VCaP (cell line): ENCODE data around the gene BCKDHB.

ENCODE experiments used
- H3K27ac ChIP-seq: fragments of 450-650 bp; 2 replicates; pipeline ENCODE4 v1.5.1; 2017
- TF ChIP-seq, protein P1 (sequence below): fragments of 450-650 bp; conservative IDR thresholded peaks from 2 replicates; pipeline ENCODE4 v1.5.1; 2017; ENCODE audit warnings: mild to moderate bottlenecking, moderate library complexity

BCKDHB gene

DNA sequence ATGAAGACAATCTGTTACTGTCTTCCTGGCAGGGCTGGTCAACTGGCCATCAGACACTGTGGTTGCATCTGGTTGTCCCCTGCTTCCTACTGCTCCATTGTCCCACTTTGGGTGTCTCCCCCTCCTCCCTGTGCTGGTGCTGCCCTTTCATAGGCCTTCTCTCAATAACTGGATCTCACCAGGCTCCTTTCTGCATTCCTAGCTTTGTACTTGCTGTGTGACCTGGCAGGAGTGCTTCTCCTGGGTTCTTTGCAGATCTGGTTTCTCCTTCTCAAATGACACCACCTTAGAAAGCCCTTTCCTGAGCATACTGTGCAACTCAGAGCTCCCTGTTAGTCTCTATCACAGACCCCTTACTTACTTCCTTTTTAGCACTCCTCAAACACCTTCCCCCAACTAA is 223.0 kb downstream of the BCKDHB start:
- TF ChIP-seq, protein P1, sequence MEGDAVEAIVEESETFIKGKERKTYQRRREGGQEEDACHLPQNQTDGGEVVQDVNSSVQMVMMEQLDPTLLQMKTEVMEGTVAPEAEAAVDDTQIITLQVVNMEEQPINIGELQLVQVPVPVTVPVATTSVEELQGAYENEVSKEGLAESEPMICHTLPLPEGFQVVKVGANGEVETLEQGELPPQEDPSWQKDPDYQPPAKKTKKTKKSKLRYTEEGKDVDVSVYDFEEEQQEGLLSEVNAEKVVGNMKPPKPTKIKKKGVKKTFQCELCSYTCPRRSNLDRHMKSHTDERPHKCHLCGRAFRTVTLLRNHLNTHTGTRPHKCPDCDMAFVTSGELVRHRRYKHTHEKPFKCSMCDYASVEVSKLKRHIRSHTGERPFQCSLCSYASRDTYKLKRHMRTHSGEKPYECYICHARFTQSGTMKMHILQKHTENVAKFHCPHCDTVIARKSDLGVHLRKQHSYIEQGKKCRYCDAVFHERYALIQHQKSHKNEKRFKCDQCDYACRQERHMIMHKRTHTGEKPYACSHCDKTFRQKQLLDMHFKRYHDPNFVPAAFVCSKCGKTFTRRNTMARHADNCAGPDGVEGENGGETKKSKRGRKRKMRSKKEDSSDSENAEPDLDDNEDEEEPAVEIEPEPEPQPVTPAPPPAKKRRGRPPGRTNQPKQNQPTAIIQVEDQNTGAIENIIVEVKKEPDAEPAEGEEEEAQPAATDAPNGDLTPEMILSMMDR: no peak
- H3K27ac ChIP-seq: no peak overlapping the region

DNA sequence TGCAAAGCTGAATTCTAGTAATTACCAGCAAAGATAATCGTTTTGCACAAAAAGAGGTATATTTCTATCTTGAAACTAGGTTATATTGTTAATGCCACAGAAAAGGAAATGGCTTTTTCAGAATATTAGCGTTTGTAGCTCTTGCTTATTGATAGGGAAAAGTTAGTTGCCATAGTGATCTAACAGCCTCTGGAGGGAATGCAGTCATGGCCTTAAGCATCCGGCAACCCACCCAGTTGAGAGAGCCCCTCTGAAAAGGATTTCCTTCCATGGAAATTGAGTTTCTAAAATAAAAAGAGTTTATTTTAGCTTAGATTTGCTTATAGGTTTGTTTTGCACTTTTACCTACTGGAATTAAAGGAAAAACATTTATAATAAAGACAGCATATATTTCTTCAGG is 224.5 kb downstream of the BCKDHB start:
- no peak overlapping the region for H3K27ac ChIP-seq
- TF ChIP-seq, protein P1: no peak

DNA sequence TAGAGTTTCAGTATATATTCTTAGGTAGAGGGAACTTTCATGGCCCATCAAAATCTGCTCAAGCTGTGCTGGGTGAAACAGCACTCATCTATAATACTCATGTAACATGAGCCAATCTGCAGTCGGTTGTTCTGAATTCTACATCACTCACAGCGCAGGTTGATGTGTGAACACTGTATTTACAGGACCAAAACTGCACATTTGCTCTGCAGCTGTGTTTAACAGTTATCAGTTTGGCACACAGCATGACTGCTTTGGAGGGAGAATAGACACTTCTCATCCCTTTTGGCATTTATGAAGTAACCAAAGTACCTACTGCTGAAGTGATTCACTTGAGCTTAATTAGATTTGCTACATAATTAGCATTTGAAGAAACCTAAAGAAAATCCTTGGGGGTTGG is 225.1 kb downstream of the BCKDHB start:
- TF ChIP-seq, protein P1: no peak
- H3K27ac ChIP-seq: no peak overlapping the region

DNA sequence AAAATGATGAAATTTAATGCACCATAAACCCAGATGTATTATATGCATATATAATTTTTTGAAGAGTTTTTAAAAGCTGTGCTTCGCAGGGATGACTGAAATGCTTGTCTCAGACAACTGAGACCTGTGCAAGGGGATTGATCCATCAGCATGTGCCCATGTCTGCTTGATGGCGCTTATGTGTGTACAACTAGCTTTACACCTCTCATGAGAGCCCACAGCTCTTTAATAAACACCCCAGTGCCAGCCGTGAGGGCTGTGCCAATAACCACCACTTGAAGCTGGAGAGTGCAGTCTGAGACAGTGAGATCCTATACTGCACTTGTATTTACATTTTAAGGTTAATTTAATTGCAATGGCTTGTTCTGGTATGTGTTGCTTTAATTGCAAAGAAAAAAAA is 225.5 kb downstream of the BCKDHB start:
- H3K27ac ChIP-seq: no peak overlapping the region
- TF ChIP-seq, protein P1: no peak

- no peak overlapping the region for H3K27ac ChIP-seq
- TF ChIP-seq, protein P1: no peak
Measured at GRCh38 chr6:80333342-80333741, 226.9 kb downstream of the BCKDHB start.

DNA sequence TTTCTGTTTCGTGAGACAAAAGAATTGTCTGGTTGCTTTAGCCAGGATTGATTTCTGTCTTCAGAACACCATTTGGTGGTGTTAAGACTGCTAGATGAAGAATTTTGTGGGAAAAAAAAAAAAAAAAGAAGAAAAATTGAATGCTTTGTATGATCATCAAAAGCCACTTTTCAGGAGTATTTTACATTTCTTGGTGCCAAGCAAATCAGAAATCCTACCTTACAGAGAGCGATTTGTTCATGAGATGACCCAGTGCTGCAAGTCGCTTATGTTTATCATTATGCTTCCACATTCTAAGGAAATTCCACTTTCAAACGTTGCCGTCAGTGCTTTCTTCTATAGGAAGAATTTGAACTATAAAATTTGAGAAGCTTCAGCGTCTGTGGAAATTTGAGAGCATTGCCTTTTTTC is 228.7 kb downstream of the BCKDHB start:
- TF ChIP-seq, protein P1: no peak
- H3K27ac ChIP-seq: no peak overlapping the region

DNA sequence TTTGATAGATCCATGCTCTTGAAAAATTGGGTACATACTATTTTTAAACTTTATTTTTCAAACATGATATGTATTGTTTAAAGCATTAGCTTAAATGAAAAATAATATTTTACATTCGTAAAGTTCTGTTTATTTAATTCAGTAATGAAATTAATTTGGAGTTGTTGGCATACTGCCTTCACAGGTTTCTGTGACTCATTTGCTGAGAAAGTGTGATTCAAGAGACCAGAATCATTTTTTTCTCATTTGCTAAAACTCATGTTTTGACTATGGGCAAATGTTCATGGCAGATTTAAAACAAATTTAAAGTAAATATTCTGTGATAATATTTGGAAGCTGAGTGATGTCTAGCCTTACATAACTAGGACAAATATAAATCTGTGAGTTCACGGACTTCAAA is 230.4 kb downstream of the BCKDHB start:
- no peak overlapping the region for H3K27ac ChIP-seq
- TF ChIP-seq, protein P1: no peak
